IPS-15b (cell line): Measurements from ENCODE around the gene KRTDAP.

Experiments used
- H3K27me3 ChIP-seq: one replicate; pipeline ENCODE4 v1.6.1; 2013; ENCODE audit warnings: low read length; ENCODE audit not compliant: control insufficient read depth, insufficient read depth
- H3K36me3 ChIP-seq: one replicate; pipeline ENCODE4 v1.6.1; 2013; ENCODE audit warnings: low read length; ENCODE audit not compliant: control insufficient read depth, insufficient read depth
- H3K4me1 ChIP-seq: one replicate; pipeline ENCODE4 v1.6.1; 2013; ENCODE audit warnings: mild to moderate bottlenecking, low read length; ENCODE audit not compliant: control insufficient read depth, insufficient read depth
- H3K4me3 ChIP-seq: one replicate; pipeline ENCODE4 v1.5.1; 2013; ENCODE audit warnings: low read depth, low read length
- H3K9ac ChIP-seq: one replicate; pipeline ENCODE4 v1.6.1; 2013; ENCODE audit warnings: low read depth, mild to moderate bottlenecking, low read length
- H3K9me3 ChIP-seq: one replicate; pipeline ENCODE4 v1.6.1; 2013; ENCODE audit warnings: mild to moderate bottlenecking, low read length; ENCODE audit not compliant: control insufficient read depth, insufficient read depth

The KRTDAP gene

GRCh38 chr19:35524181-35524837, 34.0 kb upstream of the KRTDAP start:
- peak overlapping the region; percentile 45 for H3K4me3 ChIP-seq
- H3K27me3 ChIP-seq, result peaks cover 18% of the 10 kb centered on the region

GRCh38 chr19:35522745-35523327, 32.6 kb upstream of the KRTDAP start:
- H3K9me3 ChIP-seq, result no peaks in the 10 kb centered on the region
- H3K9ac ChIP-seq, result no peak overlapping the region
- H3K4me3 ChIP-seq, result no peak overlapping the region
- H3K36me3 ChIP-seq, result no peaks in the 10 kb centered on the region
- peaks cover 11% of the 10 kb centered on the region for H3K4me1 ChIP-seq
- H3K27me3 ChIP-seq, result peaks cover 11% of the 10 kb centered on the region

More at GRCh38 chr19:35524181-35524837, 34.0 kb upstream of the KRTDAP start:
- Histone ChIP-seq H3K9me3 (no peaks in the 10 kb centered on the region), H3K36me3 (no peaks in the 10 kb centered on the region), H3K4me1 (peaks cover 11% of the 10 kb centered on the region), H3K9ac (no peak overlapping the region)

- no peaks in the 10 kb centered on the region for H3K9me3 ChIP-seq
- no peak overlapping the region for H3K9ac ChIP-seq
- H3K36me3 ChIP-seq, result no peaks in the 10 kb centered on the region
- H3K4me1 ChIP-seq, result peaks cover 11% of the 10 kb centered on the region
- H3K4me3 ChIP-seq, result no peak overlapping the region
- peaks cover 11% of the 10 kb centered on the region for H3K27me3 ChIP-seq
Observed at GRCh38 chr19:35521124-35521743, 31.0 kb upstream of the KRTDAP start.

- no peaks in the 10 kb centered on the region for H3K36me3 ChIP-seq
Observed at GRCh38 chr19:35519291-35519690, 29.0 kb upstream of the KRTDAP start.

GRCh38 chr19:35518313-35518712, 28.0 kb upstream of the KRTDAP start:
- no peak overlapping the region for H3K4me3 ChIP-seq
- no peaks in the 10 kb centered on the region for H3K27me3 ChIP-seq
- H3K9ac ChIP-seq, result no peak overlapping the region
- no peaks in the 10 kb centered on the region for H3K36me3 ChIP-seq
- peaks cover 3% of the 10 kb centered on the region for H3K4me1 ChIP-seq
- H3K9me3 ChIP-seq, result no peaks in the 10 kb centered on the region

More at GRCh38 chr19:35519291-35519690, 29.0 kb upstream of the KRTDAP start:
- peaks cover 7% of the 10 kb centered on the region for H3K4me1 ChIP-seq
- no peaks in the 10 kb centered on the region for H3K9me3 ChIP-seq
- H3K9ac ChIP-seq, result no peak overlapping the region
- no peaks in the 10 kb centered on the region for H3K27me3 ChIP-seq
- H3K4me3 ChIP-seq, result no peak overlapping the region

GRCh38 chr19:35517342-35517741, 27.1 kb upstream of the KRTDAP start:
- Histone ChIP-seq H3K4me3 (no peak overlapping the region), H3K9me3 (no peaks in the 10 kb centered on the region), H3K36me3 (no peaks in the 10 kb centered on the region), H3K4me1 (peaks cover 4% of the 10 kb centered on the region), H3K27me3 (peaks cover under 1% of the 10 kb centered on the region), H3K9ac (no peak overlapping the region)

- Histone ChIP-seq H3K27me3 (peaks cover 6% of the 10 kb centered on the region), H3K9me3 (no peaks in the 10 kb centered on the region), H3K4me1 (peaks cover 4% of the 10 kb centered on the region), H3K36me3 (no peaks in the 10 kb centered on the region), H3K9ac (no peak overlapping the region), H3K4me3 (no peak overlapping the region)
Observed at GRCh38 chr19:35516310-35516709, 26.0 kb upstream of the KRTDAP start.

- Histone ChIP-seq H3K4me3 (peak overlapping the region; percentile 58), H3K9me3 (no peaks in the 10 kb centered on the region), H3K36me3 (no peaks in the 10 kb centered on the region), H3K4me1 (peaks cover 4% of the 10 kb centered on the region), H3K27me3 (peaks cover 8% of the 10 kb centered on the region), H3K9ac (peak overlapping the region; percentile 32)
Observed at GRCh38 chr19:35514282-35514809, 24.1 kb upstream of the KRTDAP start.

GRCh38 chr19:35513628-35514281, 23.5 kb upstream of the KRTDAP start, which contains the start of gene DMKN:
DMKN (minus strand) TSS chr19:35513649; CDS start chr19:35513475, 174 bp downstream.
- Histone ChIP-seq H3K9me3 (no peaks in the 10 kb centered on the region), H3K4me3 (peak within 1 kb of the TSS; percentile 58), H3K36me3 (no peaks in the 10 kb centered on the region), H3K9ac (peak within 1 kb of the TSS; percentile 32), H3K4me1 (peaks cover 4% of the 10 kb centered on the region), H3K27me3 (peaks cover 8% of the 10 kb centered on the region)

GRCh38 chr19:35512831-35513627, 22.8 kb upstream of the KRTDAP start:
- Histone ChIP-seq H3K4me3 (peak overlapping the region; percentile 58), H3K27me3 (peaks cover 8% of the 10 kb centered on the region), H3K9ac (no peak overlapping the region), H3K4me1 (peaks cover 4% of the 10 kb centered on the region), H3K9me3 (no peaks in the 10 kb centered on the region), H3K36me3 (no peaks in the 10 kb centered on the region)

GRCh38 chr19:35511337-35511736, 21.1 kb upstream of the KRTDAP start:
- no peaks in the 10 kb centered on the region for H3K9me3 ChIP-seq
- H3K36me3 ChIP-seq, result peaks cover 2% of the 10 kb centered on the region
- H3K4me1 ChIP-seq, result peaks cover 6% of the 10 kb centered on the region
- H3K27me3 ChIP-seq, result peaks cover 8% of the 10 kb centered on the region
- H3K4me3 ChIP-seq, result no peak overlapping the region
- no peak overlapping the region for H3K9ac ChIP-seq
